ENCODE data around the gene MAN1A1.

DNA sequence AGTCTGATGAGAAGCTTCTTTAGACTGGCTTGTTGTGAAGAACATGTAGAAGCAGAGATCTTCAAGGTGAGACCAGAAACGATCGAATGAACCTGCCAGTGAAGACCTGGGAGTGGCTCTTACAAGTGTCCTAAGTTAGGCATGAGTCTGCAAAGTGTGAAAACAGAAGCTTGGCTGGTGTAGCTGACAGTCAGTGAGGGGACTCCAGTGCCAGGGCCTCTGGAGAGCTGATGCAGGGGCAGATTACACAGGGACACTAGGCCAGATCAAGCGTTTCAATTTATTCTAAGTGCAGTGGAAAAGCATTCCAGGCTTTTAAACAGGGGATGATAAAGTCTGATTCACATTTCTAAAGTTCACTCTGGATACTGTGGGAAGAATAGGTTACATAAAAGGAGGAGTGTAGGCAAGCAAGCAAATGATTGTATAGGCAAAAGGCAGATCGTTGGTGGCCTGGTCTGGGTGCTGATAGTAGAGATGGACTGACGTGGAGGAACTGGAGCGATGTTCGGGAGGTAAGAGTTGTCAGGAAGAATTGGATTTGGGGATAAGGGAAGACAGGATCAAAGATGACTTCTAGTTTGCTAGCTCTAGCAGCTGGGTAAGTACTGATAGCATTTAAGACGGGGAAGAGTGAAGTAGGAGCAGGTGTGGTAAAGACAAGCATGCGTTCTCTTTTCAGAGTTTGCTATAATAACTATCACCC is 133.5 kb downstream of the MAN1A1 start:
- TF ChIP-seq, protein P1, sequence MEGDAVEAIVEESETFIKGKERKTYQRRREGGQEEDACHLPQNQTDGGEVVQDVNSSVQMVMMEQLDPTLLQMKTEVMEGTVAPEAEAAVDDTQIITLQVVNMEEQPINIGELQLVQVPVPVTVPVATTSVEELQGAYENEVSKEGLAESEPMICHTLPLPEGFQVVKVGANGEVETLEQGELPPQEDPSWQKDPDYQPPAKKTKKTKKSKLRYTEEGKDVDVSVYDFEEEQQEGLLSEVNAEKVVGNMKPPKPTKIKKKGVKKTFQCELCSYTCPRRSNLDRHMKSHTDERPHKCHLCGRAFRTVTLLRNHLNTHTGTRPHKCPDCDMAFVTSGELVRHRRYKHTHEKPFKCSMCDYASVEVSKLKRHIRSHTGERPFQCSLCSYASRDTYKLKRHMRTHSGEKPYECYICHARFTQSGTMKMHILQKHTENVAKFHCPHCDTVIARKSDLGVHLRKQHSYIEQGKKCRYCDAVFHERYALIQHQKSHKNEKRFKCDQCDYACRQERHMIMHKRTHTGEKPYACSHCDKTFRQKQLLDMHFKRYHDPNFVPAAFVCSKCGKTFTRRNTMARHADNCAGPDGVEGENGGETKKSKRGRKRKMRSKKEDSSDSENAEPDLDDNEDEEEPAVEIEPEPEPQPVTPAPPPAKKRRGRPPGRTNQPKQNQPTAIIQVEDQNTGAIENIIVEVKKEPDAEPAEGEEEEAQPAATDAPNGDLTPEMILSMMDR (IDR thresholded peaks at IDR 0.05; ENCODE audit: insufficient read depth, low read length) = no peak
- no peak for TF ChIP-seq SPI1 (IDR thresholded peaks at IDR 0.05; ENCODE audit: borderline replicate concordance, low read depth)
- TF ChIP-seq POLR2AphosphoS5 (IDR thresholded peaks at IDR 0.05; ENCODE audit: low read depth) = no peak

All from HL-60 (cell line).